ENCODE data around the gene PER1. TPM values are rescaled to one million over a fixed set of nuclear protein-coding genes. Genes with fewer than 3 reads are reported as not detected.

PER1 gene
- total RNA-seq, 1 experiment from 2014 or later: 87.6 TPM

DNA sequence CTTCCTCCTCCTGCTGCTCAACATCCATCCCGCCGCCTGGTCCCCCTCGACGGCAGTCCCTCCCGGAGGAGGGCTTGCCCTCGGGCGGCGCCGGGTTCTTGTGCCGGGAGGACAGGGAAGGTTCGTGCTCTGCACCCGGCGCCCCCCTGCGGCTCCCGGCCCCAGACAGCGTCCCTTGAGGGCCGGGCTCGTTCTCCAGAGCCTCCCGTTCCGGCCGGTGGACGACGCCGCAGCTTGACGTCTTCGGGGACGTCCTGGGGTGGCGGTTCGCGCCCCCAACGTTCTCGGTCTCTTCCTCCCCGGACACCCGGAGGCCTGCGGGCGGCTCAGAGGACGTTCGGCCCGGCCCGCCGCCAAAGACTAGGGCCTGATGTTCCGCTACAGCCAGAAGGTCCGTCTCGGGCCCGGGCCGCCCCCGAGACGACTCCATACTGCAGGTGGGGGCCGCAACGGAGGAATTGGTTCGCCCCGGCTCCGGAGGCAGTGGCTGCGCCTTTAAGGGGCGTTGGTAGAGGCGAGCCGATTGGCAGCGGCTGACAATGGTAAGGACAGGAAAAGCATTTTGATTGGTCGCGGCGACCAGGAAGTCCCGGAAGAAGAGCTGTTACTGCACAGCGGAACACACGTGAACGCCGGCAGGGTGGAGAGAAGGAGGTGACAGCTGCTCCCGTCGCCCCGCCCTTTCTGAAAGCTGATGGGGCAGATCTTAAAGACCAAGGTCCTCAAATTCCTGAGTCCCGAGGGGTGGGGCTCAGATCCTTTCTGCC lies 37.7 kb upstream of the PER1 start, which contains the start of gene BORCS6 (continued):
- TF ChIP-seq, protein P1, sequence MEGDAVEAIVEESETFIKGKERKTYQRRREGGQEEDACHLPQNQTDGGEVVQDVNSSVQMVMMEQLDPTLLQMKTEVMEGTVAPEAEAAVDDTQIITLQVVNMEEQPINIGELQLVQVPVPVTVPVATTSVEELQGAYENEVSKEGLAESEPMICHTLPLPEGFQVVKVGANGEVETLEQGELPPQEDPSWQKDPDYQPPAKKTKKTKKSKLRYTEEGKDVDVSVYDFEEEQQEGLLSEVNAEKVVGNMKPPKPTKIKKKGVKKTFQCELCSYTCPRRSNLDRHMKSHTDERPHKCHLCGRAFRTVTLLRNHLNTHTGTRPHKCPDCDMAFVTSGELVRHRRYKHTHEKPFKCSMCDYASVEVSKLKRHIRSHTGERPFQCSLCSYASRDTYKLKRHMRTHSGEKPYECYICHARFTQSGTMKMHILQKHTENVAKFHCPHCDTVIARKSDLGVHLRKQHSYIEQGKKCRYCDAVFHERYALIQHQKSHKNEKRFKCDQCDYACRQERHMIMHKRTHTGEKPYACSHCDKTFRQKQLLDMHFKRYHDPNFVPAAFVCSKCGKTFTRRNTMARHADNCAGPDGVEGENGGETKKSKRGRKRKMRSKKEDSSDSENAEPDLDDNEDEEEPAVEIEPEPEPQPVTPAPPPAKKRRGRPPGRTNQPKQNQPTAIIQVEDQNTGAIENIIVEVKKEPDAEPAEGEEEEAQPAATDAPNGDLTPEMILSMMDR (IDR thresholded peaks at IDR 0.05 in 2 of 3, conservative IDR thresholded peaks at IDR 0.05 in 1 of 3; ENCODE audit: borderline replicate concordance in 1 of 3, insufficient read depth in 1 of 3, low read depth in 2 of 3, low read length in 2 of 3): no peak
- peak; percentile 75 for TF ChIP-seq POLR2AphosphoS5 (IDR thresholded peaks at IDR 0.05; ENCODE audit: low read depth, low read length)
- no peak for TF ChIP-seq EGR1 (IDR thresholded peaks at IDR 0.05; ENCODE audit: low read depth)
- TF ChIP-seq YY1 (IDR thresholded peaks at IDR 0.05; ENCODE audit: extremely low read depth, insufficient replicate concordance, low read depth, low read length): peak; percentile 60
- TF ChIP-seq, protein P2, sequence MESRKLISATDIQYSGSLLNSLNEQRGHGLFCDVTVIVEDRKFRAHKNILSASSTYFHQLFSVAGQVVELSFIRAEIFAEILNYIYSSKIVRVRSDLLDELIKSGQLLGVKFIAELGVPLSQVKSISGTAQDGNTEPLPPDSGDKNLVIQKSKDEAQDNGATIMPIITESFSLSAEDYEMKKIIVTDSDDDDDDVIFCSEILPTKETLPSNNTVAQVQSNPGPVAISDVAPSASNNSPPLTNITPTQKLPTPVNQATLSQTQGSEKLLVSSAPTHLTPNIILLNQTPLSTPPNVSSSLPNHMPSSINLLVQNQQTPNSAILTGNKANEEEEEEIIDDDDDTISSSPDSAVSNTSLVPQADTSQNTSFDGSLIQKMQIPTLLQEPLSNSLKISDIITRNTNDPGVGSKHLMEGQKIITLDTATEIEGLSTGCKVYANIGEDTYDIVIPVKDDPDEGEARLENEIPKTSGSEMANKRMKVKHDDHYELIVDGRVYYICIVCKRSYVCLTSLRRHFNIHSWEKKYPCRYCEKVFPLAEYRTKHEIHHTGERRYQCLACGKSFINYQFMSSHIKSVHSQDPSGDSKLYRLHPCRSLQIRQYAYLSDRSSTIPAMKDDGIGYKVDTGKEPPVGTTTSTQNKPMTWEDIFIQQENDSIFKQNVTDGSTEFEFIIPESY (IDR thresholded peaks at IDR 0.05; ENCODE audit: extremely low read depth, insufficient replicate concordance, low read length): no peak
- no peak; the same call in 1 of the 2 replicates for TF ChIP-seq ELF1 (IDR thresholded peaks at IDR 0.05; ENCODE audit: borderline replicate concordance, low read depth)
